SU-DHL-6 (cell line): Measurements from ENCODE around the gene MUC5B.

ENCODE experiments used
- EZH2phosphoT487 ChIP-seq: fragments of 200-600 bp; sonication (generic), shearing (Covaris generic); conservative IDR thresholded peaks from 2 replicates; pipeline ENCODE4 v1.6.1; 2018; ENCODE audit warnings: mild to moderate bottlenecking, antibody characterized with exemption, low read length, moderate library complexity, mixed read lengths
- TF ChIP-seq, protein P1 (sequence below): fragments of 200-600 bp; sonication (generic); IDR thresholded peaks from one replicate; pipeline ENCODE4 v1.5.1; 2017; ENCODE audit warnings: antibody characterized with exemption, mild to moderate bottlenecking, low read length, moderate library complexity; ENCODE audit not compliant: insufficient read depth, poor library complexity, severe bottlenecking

DNA sequence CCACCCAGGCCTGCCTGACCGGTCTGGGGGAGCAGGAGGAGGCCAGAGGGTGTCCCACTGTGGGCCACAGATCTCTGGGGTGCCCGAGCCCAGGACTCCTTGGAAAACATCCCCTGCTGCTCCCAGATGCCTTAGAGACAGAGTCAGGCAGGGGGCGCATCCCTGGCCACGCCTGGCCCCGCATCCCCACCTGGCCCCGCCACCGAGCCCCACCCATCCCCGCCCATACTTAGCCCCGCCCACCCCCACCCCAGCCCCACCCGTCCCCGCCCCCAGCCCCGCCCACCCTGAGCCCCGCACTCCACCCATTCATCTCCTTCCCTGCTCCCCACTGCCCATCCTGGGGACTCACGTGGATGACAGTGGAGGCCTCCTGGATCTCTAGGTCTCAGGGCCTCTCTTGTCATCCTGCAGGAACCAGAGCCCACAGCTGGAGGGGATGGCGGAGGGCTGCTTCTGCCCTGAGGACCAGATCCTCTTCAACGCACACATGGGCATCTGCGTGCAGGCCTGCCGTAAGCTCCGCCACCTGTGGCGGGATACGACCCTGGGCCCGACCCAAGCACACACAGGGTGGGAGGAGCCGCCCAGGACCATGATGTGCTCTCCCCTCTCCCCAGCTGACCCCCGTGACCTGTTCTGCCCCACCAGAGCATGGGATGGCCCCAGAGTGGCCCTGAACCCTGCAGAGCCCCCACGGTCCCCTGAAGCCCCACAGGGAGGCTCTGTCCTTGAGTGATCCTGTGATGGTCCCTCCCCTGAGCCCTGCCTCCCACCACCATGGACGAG, 33.6 kb downstream of the MUC5B start:
- TF ChIP-seq, protein P1, sequence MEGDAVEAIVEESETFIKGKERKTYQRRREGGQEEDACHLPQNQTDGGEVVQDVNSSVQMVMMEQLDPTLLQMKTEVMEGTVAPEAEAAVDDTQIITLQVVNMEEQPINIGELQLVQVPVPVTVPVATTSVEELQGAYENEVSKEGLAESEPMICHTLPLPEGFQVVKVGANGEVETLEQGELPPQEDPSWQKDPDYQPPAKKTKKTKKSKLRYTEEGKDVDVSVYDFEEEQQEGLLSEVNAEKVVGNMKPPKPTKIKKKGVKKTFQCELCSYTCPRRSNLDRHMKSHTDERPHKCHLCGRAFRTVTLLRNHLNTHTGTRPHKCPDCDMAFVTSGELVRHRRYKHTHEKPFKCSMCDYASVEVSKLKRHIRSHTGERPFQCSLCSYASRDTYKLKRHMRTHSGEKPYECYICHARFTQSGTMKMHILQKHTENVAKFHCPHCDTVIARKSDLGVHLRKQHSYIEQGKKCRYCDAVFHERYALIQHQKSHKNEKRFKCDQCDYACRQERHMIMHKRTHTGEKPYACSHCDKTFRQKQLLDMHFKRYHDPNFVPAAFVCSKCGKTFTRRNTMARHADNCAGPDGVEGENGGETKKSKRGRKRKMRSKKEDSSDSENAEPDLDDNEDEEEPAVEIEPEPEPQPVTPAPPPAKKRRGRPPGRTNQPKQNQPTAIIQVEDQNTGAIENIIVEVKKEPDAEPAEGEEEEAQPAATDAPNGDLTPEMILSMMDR: no peak
- TF ChIP-seq EZH2phosphoT487: no peak
